Measurements from ENCODE around the gene MYO5B.
"Not testable (repeated sequence)": the region's sequence is repeated elsewhere in the genome, so short reads cannot be mapped to it uniquely, and the experiment has no call there.

The MYO5B gene

DNA sequence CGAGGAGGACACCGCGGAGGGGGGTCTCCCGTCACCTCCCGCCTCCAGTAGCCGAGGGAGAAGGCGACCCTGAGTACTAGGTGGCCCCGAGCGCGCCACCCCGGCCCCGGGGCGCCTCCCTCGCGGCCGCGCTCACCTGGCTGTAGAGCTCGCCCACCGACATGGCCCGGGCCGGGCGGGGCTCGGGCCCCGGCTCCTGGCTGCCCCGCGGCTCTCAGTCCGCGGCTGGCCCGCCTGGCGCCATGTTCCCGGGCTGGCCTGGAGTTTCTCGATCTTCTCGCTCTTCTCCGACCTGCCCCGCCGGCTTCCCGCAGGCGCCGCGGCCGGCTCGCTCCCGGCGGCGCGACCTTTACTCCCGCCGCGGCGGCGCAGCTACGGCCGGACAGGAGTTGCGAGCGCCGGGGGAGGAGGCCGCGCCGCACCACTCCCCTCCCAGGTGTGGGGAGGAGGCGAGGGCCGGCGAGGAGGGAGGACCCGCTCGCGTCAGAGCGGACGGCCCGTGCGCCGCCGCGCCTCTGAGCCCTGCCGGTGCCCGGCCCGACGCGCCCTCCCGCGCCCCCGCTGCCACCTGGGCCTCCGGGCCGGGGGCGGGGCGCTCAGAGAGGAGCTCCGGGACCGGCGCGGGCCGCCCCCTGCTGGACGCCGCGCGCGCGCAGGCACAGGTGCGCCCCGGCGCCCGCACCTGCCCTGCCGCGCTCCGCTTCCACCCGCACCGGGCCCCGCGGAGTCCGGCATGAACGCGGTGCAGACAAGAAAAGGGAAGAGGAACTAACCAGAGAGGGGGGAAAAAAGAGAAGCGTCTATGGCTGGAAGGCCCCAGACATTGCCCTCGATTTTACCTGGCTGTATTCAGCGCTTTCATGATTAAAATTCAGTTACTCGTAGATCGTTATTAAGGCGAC is at the start of gene MYO5B:
TSS of gene MYO5B (minus strand) at position 517 of the 902 bp plus-strand sequence. CDS start at position 163, 354 bp downstream.
- DNase-seq (ENCODE audit: low read depth): peak; percentile 34
- peak; percentile 81 for TF ChIP-seq CTCF (IDR thresholded peaks at IDR 0.05; ENCODE audit: control insufficient read depth, extremely low read depth, insufficient read depth)
- H3K4me3 ChIP-seq (ENCODE audit: low read depth, low read length): peak within 1 kb of the TSS; percentile 55

- DNase-seq (ENCODE audit: low read depth); H3K4me3 ChIP-seq (ENCODE audit: low read depth, low read length): not testable (repeated sequence)
Measured at GRCh38 chr18:50241768-50242167, 46.8 kb upstream of the MYO5B start.

DNA sequence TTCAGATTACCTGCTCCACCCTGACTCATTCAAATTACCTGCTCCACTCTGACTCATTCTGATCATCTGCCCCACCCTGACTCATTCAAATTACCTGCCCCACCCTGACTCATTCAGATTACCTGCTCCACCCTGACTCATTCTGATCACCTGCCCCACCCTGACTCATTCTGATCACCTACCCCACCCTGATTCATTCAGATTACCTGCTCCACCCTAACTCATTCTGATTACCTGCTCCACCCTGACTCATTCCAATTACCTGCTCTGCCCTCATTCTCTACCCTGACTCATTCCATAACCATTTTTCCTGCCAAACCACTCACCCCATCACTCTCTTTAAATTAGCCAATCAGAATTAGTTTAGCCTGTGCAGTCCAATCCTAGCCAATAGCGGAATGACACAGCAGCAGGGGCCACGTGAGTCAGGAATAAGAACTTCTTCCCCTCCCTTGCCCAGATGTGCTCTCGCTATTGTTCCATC is 45.2 kb upstream of the MYO5B start:
- no peak for DNase-seq (ENCODE audit: low read depth)
- H3K4me3 ChIP-seq (ENCODE audit: low read depth, low read length): no peak overlapping the region
- TF ChIP-seq CTCF (IDR thresholded peaks at IDR 0.05; ENCODE audit: control insufficient read depth, extremely low read depth, insufficient read depth): no peak

DNA sequence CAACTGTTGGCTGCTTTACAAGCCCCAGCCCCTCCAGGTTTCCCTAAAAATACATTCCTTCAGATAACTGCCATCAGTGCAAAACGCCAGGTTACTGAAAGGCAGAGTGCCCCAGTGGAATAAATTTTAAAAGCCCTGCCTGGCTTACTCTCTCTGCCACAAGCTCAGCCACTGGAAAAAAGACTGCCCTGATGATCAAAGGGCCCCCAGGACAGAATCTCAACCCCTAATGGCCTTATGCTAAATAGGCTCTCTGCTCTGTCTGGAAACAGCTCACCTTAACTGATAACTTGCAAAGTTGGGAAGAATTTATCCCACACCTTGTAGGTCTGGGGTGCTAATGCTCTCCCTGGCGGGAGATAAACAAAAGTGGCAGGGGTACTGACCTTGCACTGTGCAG is 37.5 kb upstream of the MYO5B start:
- TF ChIP-seq CTCF (IDR thresholded peaks at IDR 0.05; ENCODE audit: control insufficient read depth, extremely low read depth, insufficient read depth): no peak
- no peak overlapping the region for H3K4me3 ChIP-seq (ENCODE audit: low read depth, low read length)
- DNase-seq (ENCODE audit: low read depth): no peak

DNA sequence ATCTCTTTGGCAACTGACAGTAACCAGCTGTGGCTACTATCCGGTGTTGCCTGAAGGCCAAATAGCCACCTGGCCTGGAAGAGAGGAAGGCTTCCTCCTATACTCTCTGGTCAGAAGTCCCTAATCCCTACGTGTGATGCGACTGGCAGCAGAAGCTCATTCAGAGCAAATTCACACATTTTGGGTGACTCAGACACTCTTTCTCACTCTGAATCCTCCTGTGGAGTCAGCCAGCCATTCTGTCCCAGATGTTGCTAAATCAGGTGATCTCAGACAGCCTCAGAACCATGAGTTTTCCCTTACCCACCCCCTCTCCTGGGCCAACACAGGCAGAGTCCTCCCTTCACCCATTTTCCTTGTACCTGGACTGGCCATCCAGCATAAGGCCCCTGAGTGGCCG is 36.7 kb upstream of the MYO5B start:
- no peak for TF ChIP-seq CTCF (IDR thresholded peaks at IDR 0.05; ENCODE audit: control insufficient read depth, extremely low read depth, insufficient read depth)
- H3K4me3 ChIP-seq (ENCODE audit: low read depth, low read length): no peak overlapping the region
- no peak for DNase-seq (ENCODE audit: low read depth)

GRCh38 chr18:50220249-50220648 is 25.3 kb upstream of the MYO5B start:
- not testable (repeated sequence) for H3K4me3 ChIP-seq (ENCODE audit: low read depth, low read length); DNase-seq (ENCODE audit: low read depth)

GRCh38 chr18:50218432-50219197 is 23.7 kb upstream of the MYO5B start:
- DNase-seq (ENCODE audit: low read depth): peak; percentile 3
- peak; percentile 61 for TF ChIP-seq CTCF (IDR thresholded peaks at IDR 0.05; ENCODE audit: control insufficient read depth, extremely low read depth, insufficient read depth)
- no peak overlapping the region for H3K4me3 ChIP-seq (ENCODE audit: low read depth, low read length)
